HEK293 (cell line): ENCODE data around the gene COPG2.

ENCODE experiments used
- REPIN1 ChIP-seq: fragments of 450-650 bp; formaldehyde crosslinking; IDR thresholded peaks from 2 replicates; pipeline ENCODE4 v1.5.1; 2017; ENCODE audit warnings: missing biosample characterization, missing genetic modification characterization, low read depth
- ZNF580 ChIP-seq: fragments of 450-650 bp; formaldehyde crosslinking; IDR thresholded peaks from 2 replicates; pipeline ENCODE4 v1.5.1; 2016; ENCODE audit warnings: missing biosample characterization, missing genetic modification characterization
- ZNF654 ChIP-seq: fragments of 450-650 bp; formaldehyde crosslinking; IDR thresholded peaks from 2 replicates; pipeline ENCODE4 v1.5.1; 2016; ENCODE audit warnings: low read depth, missing biosample characterization, missing genetic modification characterization

GRCh38 chr7:130559184-130559583 lies 109.4 kb downstream of the COPG2 start:
- TF ChIP-seq ZNF580 (tag by site-specific recombination) = no peak
- TF ChIP-seq ZNF654 (tag by site-specific recombination) = no peak
- TF ChIP-seq REPIN1 = no peak
